ENCODE results near the gene TRPC6. TPM values are rescaled to one million over a fixed set of nuclear protein-coding genes. Genes with fewer than 3 reads are reported as not detected.

The TRPC6 gene
- polyA plus RNA-seq, 3 donors = 0.45 to 1.7 (median 0.56) TPM

DNA sequence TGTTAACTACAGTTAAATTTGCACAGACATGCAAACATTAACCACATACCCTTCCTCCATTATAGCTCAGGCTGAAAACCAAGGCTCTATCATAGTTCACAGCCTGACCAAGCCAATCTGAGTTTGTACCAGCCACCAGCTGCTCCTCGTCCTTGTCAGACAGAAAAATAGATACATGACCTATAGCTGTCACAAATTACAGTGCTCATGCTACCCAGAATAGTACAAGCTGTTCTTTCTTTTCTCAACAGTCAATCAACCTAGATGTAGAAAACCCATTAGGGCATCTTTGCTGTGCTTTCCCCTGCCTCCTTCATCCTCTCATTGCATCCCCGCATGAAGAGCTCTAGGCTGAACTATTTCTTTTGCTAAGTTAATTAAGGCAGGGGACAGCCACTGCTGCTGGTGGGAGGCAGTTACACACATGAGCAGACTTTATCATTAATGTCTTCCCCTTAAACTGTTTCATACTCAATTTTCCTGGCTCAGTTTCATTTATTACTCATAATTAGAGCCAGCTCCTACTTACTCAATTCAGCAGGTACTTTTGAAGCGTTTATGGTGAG lies 148.3 kb downstream of the TRPC6 start:
- no peak overlapping the region for H3K27ac ChIP-seq (ENCODE audit: low read depth, low read length)
- 55 to 80% (median 68%) methylated on average over 3 of the region's 3 CpGs for WGBS, 3 donors

DNA sequence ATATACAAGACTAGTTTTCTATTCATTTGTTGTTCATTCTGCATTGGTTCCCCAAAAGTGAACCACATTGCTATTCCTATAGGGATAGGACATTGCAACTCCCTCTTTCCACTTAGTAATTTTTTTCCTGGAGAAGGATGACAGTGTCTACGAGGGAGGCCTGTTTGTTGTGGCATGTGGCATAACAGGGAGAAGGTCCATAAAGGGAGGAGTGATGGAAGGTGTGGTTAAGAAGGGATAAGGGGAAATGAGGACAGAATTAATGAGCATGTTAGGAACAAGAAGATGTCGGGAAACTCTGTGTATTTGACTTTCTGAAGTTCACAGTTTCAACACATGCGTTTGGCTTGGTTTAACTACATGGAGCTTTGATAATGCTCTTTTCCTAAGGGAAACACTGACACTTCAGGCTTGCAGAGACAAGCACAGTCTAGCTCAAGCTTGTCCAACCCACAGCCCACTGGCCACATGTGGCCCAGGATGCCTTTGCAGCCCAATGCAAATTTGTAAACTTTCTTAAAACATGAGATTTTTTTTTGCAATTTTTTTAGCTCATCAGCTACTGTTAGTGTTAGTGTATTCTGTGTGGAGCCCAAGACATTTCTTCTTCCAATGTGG lies 149.7 kb downstream of the TRPC6 start:
- 61 to 71% (median 64%) methylated on average over 3 of the region's 3 CpGs for WGBS, 3 donors
- no peak overlapping the region for H3K27ac ChIP-seq (ENCODE audit: low read depth, low read length)

DNA sequence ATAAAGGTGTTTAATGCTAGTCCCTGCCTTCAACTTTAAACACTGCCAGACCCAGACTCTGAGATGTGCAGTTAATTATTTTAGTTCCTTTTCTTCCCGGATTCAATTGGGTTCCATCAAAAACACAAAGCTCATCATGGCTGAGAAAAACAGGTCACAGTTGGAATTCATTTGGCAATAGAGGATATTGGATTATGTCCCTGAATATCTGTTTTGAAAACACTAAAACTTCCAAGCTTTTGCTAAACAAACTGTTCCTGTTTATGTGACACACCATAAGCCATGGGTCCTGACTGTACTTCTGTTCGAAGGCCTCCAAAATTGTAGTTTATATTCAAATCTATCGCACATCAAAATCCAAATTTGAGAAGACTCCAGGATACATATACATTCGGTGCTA lies 150.7 kb downstream of the TRPC6 start:
- H3K27ac ChIP-seq (ENCODE audit: low read depth, low read length) = no peak overlapping the region
- WGBS, 3 donors = 57 to 81% (median 77%) methylated on average over 4 of the region's 4 CpGs

DNA sequence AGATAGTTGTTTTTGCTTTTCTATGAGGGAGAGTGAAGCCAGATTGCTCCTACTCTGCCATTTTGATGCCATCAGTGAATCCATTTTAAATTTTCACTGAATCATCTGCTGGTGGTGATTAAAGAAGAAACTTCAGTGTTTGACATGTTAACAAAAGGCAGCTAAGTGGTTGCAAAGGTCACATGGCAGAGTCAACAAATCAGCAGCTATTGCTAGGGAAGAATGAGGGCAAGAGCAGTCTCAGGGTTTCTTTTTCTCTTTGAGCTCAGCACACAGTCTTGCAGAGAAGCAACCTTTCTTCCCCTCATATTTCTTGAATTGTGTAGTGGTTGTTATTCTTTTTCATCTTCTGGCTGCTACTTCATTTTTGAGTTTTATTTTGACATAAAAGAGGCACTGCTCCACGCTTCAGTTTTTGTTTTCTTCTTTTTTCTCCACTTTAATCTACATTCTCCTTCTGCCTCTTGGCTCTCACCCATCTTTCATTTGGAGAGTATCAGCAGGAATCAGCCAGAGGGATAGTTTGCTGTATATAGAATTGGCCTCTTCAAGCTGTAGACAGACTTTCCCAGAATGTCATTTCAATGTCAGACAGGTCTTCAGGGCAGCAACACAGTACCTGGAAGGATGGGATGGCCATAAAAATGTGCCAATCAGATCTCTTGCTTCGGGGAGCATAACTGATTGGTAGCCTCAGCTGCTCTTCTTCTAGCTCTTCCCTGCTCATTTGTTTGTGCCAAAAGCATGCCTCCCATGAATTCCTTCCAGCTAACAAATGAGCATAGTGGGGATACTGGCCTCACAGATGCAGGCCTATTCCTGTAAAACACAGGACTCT lies 153.9 kb downstream of the TRPC6 start:
- 45 to 51% (median 48%) methylated on average over 2 of the region's 2 CpGs for WGBS, 3 donors
- no peak overlapping the region for H3K27ac ChIP-seq (ENCODE audit: low read depth, low read length)

DNA sequence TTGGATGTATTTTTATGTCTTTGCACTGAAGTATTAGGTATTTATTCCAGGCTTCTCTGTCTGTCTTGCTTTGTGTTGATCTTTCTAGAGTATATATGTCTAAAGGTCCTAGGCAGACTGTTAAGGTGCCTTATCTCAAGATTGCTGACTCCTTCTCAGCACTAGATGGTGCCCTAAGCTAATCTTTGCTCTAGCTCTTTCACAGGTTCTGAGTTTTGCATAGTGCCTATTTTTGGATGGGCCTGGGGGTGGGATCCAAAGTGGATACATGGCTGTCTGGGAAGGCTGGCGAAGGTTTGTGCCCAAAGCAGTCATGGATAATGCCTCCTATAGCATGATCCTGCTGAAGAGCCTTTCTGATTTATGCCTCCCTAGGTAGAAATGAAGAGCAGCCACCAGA lies 154.9 kb downstream of the TRPC6 start:
- 72 to 86% (median 84%) methylated on average over 1 of the region's 1 CpG for WGBS, 3 donors
- H3K27ac ChIP-seq (ENCODE audit: low read depth, low read length) = no peak overlapping the region

DNA sequence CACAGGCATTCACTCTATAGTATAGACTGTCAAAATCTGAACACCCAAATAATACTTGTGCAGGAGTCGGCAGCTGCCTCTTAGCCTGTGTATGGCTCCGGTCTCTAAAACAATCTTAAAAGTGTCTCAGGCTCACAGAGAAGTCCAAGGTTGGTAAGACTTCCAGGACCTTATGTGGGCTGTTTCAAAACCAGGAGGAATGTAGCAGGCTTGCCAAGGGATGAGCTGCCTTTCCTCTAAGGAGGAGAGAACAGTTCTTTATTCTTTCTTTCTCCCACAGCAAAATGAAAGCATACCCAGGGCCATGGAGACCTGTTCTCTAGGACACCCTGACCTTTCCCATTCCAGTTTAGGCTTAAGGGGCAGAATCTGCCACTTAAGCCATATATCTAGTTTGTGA lies 176.5 kb downstream of the TRPC6 start:
- WGBS, 3 donors = 52 to 73% (median 64%) methylated on average over 2 of the region's 2 CpGs
- no peak overlapping the region for H3K27ac ChIP-seq (ENCODE audit: low read depth, low read length)

All from adipose tissue (tissue), 3 donors.